NCI-H146 treated with DMSO at 0.1 percent for 48 hours (cell line): Measurements from ENCODE around the gene TCF3.

ENCODE experiments used
- DNase-seq: peaks from one replicate; lab custom pipeline; 2025; ENCODE audit not compliant: unreplicated experiment; lab: John Stamatoyannopoulos, UW

TCF3 gene

DNA sequence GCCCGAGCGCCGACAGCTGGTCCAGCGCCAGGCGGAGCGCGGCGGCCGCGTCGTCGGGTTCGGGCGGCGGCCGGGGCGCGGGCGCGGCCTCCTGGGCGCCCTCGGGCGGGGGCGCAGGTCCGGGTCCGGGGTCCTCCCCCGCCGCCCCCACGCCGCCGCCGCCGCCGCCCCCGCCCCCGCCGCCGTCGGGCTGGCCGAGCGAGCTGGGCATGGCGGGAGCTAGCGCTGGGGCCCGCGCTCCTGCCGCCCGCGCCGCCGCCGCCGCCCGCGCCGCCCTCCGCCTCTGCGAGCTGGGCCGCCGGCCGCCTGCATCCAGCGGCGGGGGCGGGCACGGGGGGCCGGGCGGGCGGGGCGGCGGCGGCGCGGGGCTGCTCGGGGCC, 84.6 kb downstream of the TCF3 start:
- no peak for DNase-seq

GRCh38 chr19:1567116-1567847, 85.1 kb downstream of the TCF3 start:
- no peak for DNase-seq

DNA sequence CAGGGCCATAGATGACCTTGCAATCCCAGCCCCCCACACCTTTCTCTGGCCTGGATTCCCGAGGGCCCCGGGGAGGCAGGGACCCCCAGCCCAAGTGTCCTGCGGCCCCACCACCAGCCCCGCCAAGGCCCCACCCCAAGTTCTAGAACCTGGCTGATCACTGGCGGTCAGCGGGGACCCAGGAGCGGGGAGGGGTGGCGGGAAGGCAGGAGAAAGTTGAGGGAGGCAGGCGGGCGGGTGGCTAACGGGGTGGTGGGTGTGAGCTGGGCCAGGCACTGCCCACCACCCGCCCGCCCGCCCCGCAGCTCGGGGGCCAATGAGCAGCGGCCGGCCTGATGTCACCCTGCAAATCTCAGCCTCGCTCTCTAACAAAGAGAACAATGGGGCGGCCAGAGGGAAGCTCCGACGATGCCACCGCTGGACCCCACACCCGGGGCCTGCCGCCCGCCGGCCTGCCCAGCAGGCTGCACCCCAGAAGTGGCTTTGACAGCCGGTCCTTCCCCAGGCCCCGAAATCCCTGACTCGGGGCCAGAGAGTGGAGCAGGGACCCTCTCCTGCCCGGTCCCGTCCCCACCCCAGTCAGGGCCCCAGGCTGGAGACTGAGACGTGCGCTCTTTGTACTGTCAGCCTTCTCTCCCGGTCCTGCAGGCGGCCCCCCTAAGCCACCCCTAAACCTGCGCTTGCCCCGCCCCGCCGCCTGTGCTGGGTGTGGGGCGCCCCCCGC, 85.9 kb downstream of the TCF3 start:
- DNase-seq = peak; percentile 37

DNA sequence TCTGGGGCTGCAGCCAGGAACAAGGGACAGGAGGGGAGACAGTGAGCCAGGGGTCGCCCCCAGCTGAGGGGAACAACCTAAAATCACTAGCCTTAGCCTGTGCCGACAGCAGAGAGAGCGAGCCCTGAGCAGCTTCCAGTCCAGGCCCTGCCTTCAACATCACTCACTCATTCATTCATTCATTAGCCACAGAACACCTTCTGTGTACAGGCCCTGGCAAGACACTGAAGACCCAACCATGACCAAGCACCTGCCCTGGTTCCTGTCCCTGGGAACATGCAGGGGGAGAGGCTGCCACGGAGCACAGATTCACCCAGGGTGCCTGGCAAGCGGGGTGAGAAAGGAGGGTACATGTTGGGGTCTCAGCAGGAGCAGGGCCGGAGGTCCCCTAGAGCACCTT, 89.2 kb downstream of the TCF3 start:
- DNase-seq = no peak

DNA sequence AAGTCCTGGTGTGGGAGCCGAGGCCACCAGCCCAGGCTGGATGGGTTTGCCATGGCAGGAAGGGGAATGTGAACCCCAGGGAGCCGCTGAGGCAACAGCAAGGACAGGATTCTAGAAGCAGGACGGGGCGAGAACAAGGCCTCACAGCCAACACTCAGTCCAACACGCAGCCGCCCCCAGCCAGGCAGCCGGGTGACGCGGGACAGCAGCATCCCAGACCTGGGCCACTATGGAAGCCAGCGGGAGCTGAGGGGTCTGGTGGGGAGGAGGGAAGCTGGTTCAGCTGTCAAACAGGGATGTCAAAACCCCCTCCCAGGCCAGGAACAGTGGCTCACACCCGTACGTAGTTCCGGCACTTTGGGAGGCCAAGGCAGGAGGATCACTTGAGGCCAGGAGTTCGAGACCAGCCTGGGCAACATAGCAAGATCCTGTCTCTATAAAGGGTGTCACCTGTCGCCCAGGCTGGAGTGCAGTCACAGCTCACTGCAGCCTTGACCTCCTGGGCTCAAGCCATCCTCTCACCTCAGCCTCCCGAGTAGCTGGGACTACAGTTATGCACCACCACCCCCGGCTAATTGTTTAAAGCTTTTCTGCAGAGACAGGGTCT, 91.1 kb downstream of the TCF3 start:
- no peak for DNase-seq

DNA sequence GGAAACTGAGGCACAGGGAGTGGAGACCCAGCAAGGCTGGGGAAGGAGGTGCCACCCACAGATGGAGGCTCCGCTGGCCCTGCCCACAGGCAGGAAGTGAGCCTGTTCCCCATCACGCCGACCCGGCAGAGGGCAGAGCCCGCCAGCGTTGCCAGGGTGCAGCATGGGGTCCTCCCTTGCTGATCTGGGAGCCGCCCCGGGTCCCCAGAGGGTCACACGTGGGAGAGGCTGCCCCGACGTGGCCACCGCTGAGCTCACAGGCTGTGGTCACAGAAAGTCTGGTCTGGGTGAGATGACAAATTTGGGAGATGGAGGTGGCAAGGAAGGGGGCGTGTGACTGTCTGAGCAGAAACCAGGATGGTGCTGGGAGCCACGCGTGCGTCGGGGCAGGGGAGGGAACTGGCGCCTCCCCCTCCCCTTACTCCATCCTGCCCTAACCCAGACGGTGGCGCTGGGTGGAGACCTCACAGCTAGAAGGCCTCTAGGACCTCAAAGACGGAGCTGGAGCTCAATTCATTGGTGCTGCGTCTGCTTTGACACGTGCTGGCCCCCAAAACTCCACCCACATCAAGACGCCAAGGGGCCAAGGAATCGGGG, 92.0 kb downstream of the TCF3 start:
- no peak for DNase-seq
